Hematopoietic multipotent progenitor cell treated with erythropoietin and hydrocortisone succinate and interleukin-3 and kit ligand, for 8 days (in vitro differentiated cells): ENCODE results near the gene FGD2.

Experiments used
- DNase-seq: peaks from one replicate; pipeline ENCODE4 v3.0.0-alpha.2; 2015

Gene FGD2

DNA sequence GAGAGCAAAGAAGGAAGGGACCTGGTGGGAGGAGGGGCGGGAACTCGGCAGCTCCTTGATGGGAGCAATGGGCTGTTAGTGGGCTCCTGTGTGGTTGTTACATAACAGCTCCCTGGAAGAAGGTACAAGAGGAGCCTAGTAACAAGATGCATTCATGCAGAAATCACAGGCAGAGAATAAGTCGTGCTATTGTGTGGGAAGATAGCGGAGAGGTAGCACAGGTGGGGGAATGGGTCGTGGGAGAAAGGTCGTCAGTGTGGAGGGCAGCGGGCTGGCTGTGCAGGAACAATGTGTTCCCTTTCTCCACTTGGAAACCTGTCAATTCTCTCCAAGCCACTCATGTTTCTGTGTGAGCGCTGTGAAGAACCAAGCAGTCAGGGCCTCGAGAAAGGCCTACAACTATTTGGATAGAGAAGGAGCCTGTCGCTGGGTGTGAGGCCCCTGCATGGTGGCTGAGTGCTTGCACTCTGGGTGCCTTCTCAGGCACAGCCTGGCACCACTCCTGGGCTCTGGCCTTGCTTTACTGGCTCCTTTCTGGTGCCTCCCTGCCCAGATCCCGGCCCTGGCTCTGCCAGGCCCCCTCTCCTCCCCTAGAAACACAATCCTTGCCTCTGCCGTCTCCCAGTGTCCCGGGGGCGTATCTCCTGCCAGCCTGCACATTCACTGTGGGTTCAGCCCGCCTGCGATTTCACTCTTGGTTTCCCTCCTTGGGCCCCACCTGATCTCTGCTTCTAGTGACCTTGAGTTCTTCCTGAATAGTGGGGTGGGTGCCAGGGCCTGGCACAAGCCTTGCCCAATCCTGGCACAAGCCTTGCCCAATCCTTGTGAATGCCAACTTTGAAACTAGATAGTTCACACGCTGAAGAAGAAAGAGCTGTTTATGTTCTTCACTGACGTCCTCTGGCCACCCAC, 7.4 kb upstream of the FGD2 start:
- DNase-seq = no peak

DNA sequence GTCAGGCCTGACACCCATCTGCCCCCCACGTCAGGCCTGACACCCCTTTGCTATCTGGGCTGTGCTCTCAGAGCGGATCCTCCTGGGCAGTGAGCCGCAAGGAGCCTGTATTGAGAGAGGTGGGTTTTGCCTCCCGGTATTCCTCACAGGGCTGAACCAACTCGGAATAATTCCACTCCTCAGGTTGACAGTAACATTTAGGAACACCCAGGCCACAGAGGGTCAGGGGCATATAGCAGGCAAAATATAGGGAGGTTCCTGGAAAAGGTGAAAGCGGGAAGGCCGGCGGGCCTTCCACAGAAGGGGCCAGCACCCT, 6.8 kb upstream of the FGD2 start:
- DNase-seq = no peak

DNA sequence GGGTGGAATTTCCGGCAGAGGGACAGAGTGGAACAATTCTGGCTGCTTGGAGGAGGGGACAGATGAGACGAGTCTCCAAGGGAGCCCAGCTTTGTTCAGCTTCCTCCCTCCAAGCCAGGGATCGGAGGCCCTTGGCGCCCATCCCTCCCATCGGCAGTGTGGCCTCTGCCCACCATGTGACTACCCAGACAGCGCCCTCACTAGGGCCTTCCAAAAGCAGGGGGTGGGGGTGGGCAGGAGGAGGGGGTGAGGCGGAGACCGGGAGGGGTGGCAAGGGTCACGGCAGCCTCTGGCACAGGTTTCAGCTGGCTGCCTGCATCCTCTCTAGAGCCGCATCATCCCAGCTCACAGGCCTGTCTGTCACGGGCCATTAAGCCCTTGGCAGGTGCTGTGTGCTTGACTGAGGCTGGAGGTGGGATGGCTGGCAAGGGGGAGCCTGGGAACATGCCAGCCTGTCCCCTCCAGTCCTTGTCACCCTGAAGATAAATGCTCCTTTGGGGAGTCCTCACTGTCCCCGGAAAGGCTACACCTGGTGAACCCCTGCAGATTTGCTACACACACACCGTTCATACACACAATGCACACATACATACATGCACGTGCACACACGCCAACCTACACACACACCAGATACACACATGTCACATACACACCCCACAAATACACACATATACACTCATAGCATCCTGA, 6.2 kb upstream of the FGD2 start:
- DNase-seq = no peak

DNA sequence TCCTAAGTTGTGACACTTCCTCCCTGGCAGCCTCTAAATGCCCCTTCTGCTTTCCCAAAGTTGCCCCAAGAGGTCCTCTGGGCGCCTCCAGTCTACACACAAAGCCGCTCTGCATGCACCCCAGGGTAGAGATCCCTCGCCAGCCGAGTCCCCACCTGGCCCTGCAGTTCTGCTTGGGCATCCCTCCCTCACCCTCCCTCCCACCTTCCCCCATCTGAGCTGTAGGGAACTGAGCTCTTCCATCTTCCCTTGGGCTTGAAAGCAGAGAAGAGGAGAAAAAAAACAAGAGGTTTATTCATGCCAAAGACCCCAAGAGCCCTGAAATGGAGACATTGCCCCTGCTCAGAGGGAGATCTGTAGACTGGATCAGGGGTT, 5.7 kb upstream of the FGD2 start:
- DNase-seq = no peak

DNA sequence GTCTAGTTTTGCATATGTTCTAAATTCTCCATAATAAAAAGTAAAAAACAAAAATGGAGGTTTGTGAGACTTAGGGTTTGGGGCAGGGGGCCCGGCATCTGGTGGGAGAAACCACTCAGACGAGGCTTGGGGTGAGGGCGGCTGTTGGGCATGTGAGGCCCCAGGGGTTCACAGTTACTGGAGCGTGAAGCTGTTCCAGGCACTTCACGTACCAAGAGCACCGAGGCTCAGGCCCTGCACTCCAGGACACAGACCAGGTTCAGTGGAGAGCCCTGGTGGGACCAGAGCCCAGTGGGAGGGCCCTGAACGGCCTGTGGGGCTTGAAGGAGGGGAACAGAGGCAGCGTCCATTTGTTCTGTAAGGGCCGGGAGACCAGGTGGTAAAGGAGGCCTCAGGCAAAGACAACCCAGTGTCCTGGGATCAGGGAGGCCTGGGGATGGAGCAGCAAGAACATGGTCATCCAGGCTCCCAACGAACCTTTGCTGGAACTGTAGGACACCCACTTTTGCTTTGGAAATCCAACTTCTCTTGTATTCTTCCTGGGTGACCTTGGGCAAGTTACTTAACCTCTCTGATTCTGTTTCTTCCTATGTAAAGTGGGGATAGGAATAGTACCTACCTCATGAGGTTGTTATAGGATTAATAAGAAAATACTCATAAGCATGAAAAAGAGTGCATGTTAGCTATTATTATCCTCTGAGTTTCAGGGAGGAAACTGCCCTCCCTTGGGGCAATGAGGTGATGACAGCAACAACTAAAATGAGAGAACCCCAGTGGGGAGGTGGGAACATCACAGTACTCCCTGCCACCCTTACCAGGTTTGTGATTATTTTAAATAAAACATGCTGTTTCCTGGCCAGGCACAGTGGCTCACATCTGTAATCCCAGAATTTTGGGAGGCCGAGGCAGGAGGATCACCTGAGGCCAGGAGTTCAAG, 1.1 kb upstream of the FGD2 start:
- DNase-seq = no peak

DNA sequence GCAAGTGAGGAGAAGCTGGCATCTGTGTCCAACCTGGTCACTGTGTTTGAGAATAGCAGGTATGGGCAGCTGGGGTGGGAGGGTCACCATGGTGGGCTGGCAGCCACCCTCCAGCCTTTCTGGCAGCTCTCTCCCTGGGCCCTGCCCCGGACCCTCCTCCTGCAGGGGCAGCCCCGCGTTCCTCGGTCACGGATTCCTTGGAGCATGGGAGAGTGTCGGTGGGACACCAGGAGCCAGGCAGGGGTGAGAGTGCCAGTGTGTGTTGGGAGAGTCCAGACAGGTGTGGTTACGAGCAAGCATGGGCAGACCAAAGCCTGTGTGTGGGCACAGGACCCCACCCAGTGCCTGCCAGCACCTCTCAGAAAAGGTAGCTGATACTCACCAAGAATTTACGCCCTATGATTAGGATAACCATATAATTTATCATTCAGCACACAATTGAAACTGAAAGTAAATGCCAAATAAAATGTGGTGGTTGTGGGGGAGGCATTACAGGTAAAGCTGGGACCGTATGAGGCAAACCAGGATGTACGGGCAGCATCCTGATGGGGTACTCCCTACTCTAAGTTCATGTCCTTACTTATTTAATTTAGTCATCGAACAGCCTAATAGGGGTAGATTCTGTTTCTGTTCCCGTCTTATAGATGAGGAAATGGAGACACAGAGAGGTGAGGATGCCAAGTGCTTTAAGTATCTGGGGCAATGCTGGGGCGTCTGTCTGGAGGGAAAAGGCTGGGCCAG, 542 bp downstream of the FGD2 start:
- DNase-seq = no peak

DNA sequence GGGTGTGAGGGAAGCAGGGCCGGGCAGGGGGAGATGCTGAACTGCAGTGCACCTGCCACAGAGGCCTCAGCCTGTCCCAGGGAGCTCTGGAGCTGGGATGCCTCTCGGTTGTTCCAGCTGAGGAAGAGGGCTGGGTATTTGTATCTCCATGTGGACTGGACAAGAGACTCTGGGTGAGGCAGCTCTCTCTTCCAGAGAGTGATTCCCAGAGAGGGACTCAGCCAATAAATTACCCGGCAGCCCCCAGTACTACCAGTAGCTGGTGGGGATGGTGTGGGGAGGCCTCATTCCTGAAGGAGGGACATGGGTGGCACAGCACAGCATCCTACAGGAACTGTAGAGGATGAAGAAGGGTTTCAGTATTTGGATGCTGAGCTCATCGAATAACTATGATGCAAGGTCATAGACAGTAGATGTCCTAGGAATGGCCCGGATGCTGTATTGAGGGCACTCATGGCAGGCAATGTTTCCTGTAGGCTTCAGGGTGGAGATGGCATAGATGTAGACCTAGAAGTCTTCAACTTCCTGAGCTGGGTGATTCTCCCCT, 1.4 kb downstream of the FGD2 start:
- no peak for DNase-seq

DNA sequence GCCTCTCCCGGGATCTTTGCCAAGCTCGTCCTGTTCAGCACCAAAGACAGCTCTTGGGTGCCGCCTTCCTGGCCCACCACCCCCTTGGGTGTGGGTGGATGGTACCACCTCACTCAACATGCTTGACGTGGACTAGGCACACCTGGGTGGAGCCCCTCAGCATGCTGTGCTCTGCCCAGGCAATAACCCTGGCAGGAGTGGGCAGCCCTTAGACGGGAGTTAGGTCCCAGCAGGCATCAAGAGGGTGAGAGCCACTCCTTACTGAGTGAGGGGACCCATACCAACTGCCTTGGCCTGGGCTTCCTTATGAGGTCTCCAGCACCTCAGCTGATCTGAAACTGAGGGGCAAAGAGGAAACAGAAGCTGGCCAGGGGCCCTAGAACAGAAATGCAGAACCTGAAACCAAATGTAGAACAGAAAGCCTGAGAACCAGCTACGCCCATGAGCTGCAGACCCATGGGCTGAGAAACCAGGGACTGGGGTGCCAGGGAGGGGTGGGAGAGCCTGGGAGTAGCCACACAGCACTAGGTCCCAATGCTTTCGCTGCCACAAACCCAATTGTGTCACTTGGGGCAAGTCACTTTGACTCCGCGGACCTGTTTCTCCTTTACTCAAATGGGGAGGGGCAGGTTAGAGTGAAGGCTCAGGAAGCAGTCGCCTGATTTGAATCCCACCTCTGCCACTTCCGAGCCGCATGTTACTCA, 2.0 kb downstream of the FGD2 start:
- no peak for DNase-seq

DNA sequence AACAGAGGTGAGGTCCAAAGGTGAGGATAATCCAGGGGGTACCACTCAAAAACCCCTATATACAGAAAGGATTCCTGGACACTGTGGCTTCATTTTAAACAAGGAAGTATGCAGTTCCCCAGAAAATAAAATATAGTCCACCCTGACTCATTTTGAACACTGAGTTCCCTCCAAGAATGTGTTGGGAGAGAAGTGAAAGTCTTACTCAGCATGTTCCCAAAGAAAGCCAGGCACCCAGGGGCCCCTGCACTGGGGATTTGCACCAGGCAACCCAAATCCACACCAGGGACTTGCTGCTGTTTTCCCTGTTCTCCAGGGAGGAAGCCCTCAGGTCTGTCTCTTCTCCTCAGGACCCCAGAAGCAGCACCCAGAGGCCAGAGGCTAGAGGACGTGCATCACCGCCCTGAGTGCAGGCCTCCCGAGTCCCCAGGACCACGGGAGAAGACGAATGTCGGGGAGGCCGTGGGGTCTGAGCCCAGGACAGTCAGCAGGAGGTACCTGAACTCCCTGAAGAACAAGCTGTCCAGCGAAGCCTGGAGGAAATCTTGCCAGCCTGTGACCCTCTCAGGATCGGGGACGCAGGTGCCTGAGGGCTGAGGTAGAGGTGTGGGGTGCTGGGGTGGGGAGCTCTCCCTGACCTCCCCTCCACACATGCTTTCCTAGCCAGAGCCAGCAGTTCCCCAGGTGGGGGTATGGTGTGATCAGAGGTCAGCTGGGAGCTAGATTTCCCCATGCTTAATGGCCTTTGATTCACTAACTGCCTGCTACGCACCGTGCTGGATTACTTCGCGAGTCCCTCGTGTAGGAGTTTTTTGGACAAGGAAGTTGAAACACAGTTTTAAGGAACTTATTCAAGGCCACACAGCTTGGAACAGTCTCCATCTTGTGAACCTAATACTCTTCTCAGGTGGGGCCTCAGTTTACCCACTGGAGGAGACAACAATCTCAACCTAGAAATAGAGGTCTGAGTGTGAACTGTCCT, 3.3 kb downstream of the FGD2 start:
- no peak for DNase-seq

DNA sequence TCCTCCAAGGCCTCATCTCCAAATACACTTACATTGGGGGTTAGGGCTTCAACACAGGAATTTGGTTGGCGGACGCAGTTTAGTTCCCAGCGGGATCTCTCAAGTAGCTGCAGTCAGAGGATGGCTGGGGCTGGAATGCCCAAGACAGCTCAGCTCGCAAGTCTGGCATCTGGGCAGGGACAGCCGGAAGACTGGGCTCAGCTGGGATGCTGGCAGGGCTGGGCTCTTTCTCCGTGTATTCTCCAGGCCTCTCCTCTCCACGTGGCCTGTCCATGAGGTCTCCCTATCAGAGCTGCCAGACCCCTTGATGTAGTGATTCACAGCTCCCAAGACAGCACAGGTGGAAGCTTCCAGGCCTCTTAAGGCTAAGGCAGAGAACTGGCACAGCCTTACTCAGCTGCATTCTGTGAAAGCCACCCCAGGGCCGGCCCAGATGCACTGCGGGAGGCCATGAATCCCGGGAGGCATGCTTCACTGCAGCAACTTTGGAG, 5.0 kb downstream of the FGD2 start:
- no peak for DNase-seq

DNA sequence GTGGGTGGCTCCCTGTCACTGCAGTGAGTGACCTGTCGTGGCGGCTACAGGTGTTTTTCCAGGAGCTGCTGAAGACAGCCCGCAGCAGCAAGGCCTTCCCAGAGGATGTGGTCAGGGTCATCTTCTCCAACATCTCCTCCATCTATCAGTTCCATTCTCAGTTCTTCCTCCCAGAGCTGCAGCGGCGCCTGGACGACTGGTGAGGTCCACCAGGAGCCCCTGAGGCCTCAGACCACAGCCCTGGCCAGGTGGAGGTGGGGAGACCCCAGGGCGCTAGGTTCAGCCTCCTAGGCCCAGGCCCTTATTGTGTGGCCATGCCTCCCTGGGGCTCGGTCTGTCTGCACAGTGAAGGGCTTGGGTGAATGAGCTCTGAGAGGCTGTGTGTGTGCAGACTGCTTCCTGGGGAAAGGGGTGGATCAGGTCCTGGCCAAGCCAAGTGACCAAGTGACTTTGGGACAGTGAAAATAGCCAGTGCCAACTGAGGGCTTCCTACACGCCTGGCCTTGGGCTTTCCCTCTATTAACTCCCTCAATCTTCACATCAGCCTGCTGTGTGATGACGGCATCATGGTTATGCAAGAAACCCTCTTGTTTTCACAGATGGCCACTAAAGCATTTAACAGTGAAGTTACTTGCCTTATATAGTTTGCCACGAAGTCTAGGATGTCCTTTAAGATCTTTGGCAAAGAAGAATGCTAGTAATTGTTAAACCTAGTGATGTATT, 6.4 kb downstream of the FGD2 start:
- no peak for DNase-seq

DNA sequence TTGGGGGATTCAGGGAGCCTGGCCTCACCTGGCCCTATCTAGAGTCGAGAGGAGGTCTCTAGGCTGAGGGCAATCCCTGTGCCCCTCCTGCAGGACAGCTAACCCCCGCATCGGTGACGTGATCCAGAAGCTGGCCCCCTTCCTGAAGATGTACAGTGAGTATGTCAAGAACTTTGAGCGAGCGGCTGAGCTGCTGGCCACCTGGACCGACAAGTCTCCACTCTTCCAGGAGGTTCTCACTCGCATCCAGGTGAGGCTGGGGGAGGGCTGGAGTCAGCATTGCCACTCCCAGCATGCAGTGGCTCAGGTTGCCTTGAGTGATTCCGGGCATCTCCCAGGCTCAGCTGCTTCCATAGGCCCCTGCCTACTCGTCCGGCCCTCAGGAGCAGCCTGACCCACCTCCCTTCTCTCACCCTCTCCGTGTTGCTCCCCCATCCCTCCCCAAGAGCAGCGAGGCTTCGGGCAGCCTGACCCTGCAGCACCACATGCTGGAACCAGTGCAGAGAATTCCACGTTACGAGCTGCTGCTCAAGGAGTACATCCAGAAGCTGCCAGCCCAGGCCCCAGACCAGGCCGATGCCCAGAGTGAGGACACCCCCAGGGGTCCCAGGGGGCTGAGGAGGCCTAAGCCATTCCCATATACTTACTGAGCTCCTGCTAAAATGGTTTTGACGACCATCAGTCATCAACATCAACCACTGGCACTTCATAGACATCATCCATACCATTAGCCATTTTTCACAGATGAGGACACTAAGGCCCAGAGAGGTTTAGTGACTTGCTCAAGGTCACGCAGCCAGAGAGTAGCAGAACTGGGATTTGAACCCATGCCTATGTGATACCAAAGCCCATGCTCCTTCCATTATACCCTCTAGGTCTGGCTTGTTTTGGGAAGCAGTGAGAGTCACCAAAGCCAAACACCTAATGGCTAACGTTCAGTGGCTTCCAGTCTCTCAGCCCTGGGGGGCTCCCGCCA, 8.3 kb downstream of the FGD2 start:
- no peak for DNase-seq

DNA sequence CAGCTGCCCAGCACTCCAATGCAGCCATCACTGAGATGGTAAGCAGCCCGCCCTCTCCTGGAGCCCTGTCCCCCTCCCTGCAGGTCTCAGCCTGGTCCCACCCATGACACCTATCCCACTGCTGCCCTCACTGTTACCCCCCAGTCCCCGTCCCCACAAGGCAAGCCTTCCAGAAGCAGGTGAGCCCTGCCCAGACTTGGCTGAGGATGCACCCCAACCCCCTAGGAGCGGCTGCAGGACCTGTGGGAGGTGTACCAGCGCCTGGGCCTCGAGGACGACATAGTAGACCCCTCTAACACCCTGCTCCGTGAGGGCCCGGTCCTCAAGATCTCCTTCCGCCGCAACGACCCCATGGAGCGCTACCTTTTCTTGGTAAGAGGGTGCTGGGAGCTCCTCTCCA, 9.2 kb downstream of the FGD2 start:
- DNase-seq = no peak

DNA sequence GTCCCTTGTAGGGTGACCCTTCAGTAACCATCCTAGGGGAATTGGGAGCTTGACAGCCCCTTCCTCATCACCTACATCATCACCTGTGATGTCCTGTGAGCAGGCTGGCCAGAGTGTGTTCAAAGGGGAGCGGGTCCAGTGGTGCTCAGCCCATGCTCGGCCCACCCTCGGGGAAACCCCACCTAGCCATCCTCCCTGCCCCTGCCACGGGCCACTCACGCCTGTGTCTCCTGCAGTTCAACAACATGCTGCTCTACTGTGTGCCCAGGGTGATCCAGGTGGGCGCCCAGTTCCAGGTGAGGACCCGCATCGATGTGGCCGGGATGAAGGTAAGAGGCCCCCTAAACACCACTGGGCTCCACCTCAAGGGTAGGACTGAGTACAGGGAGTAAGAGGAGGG, 10.1 kb downstream of the FGD2 start:
- no peak for DNase-seq

DNA sequence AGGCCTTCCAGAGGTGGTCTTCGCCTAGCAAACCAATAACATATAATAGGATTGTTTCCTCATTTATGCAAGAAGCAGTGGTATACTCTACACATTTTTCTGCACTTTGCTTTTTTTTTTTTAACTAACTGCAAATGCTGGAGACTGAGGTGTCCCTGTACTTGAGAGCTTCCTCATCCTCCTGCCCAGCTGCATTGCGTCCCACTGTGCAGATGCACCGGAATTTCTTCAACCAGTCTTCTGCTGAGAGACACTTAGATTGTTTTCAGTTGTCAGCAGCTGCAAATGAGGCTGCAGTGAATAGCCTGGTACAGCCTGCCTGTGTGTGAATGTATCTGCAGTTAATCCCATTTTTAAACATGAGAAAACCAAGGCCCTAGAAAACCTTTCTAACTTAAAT, 11.5 kb downstream of the FGD2 start:
- no peak for DNase-seq

DNA sequence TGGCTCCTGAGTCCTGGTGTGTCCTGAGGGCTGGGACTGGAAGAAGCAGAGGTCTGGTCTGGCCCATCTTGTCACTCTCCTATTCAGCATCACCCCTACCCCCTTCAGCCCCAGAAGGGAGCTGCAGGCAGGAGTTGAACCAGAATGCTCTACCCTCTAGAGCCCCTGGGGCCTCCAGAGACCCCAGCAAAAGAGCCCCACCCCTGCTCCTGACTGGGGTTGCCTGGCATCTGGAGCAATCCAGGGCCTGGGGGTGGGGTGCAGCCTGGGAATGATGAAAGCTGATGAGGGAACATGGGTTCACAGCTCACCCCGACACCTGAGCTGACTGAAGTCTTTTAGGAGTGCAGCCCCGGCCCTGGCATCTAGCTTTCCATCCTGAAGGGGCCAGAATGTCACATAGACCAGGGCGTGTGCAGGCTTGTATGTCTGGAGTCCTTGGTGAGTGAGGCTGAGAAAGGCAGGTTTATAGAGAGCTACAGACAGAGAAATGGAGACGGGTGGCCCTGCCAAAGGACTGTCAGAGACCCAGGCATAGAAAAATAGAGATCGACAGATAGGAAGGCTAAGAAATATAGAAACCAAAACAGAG, 12.2 kb downstream of the FGD2 start:
- DNase-seq = no peak

DNA sequence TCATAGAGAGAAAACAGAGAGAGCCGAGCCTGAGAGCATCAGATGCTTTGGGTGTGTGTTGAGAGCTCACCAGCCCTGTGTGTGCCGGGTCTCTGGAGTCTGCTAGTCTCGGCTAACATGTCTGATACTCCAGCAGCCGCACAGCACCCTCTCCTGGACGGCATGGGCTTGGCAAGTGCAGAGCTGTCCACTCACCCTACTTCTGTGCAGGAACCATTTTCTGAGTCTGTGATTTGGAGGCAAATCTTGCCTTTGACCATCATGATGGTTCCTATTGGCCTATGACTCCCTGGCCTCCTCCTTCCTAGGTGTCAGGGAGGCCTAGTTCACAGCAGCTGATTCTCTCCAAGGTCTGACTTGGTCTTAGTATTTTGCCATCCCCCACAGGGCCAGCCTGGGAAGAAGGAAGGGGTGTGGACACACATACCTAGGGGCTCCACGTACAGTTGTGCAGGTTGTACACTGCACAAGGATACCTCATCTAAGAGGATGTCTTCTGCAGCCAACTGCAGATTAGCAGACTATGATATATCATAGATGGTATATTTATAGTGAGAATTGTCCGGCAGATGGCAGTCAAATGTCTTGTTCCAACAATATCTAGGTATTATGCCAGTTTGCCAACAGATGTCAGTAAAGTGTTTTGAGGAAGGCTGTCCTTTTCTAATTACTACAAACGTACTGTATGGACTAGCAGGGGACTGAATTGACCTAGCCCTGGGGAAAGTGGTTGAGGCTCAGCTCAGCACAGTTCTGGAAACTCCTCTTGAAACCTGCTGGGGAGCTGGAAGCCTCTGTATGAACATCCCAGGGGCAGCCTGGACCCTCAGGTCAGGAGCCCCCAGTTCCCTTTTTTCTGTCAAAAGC, 13.0 kb downstream of the FGD2 start:
- DNase-seq = peak; percentile 95
